HEK293T (cell line): Measurements from ENCODE around the gene SLC39A6.

Experiments
- BHLHE40 ChIP-seq: fragments of 450-650 bp; IDR thresholded peaks from 2 replicates; pipeline ENCODE4 v1.6.1; 2016; ENCODE audit warnings: mild to moderate bottlenecking, moderate library complexity, borderline replicate concordance
- CTBP1 ChIP-seq: fragments of 450-650 bp; IDR thresholded peaks from 2 replicates; pipeline ENCODE4 v1.6.1; 2016; ENCODE audit warnings: borderline replicate concordance
- ELF4 ChIP-seq: fragments of 450-650 bp; IDR thresholded peaks from 2 replicates; pipeline ENCODE4 v1.6.1; 2017; ENCODE audit warnings: antibody characterized with exemption
- FOXA1 ChIP-seq: fragments of 450-650 bp; IDR thresholded peaks from 2 replicates; pipeline ENCODE4 v1.6.1; 2016; ENCODE audit warnings: mild to moderate bottlenecking
- FOXK2 ChIP-seq: fragments of 450-650 bp; IDR thresholded peaks from 2 replicates; pipeline ENCODE4 v1.6.1; 2016; ENCODE audit warnings: mild to moderate bottlenecking
- NFRKB ChIP-seq: fragments of 450-650 bp; IDR thresholded peaks from 2 replicates; pipeline ENCODE4 v1.6.1; 2016; ENCODE audit warnings: mild to moderate bottlenecking, moderate library complexity
- SP1 ChIP-seq: fragments of 450-650 bp; IDR thresholded peaks from 2 replicates; pipeline ENCODE4 v1.6.1; 2017
- SUZ12 ChIP-seq: fragments of 450-650 bp; IDR thresholded peaks from 2 replicates; pipeline ENCODE4 v1.6.1; 2016; ENCODE audit warnings: mild to moderate bottlenecking
- TARDBP ChIP-seq: fragments of 450-650 bp; IDR thresholded peaks from 2 replicates; pipeline ENCODE4 v1.6.1; 2016
- ZNF384 ChIP-seq: fragments of 450-650 bp; IDR thresholded peaks from 2 replicates; pipeline ENCODE4 v1.6.1; 2016

GRCh38 chr18:36066686-36067054, 62.5 kb downstream of the SLC39A6 start:
- TF ChIP-seq CTBP1 (no peak), BHLHE40 (no peak), ZNF384 (no peak), SUZ12 (no peak), FOXA1 (no peak), FOXK2 (no peak), SP1 (no peak), ELF4 (no peak), NFRKB (no peak), TARDBP (no peak)
